Rectal smooth muscle tissue (tissue), 1 donor: ENCODE measurements around the gene MTRF1L.
"Not testable (repeated sequence)": the region's sequence is repeated elsewhere in the genome, so short reads cannot be mapped to it uniquely, and the experiment has no call there.

ENCODE experiments used
- H3K27ac ChIP-seq: one replicate; pipeline ENCODE4 v1.7.0; 2013; ENCODE audit warnings: low read depth, low read length, inconsistent platforms
- H3K27me3 ChIP-seq: one replicate; pipeline ENCODE4 v1.7.0; 2013; ENCODE audit warnings: low read length; ENCODE audit not compliant: control insufficient read depth, insufficient read depth
- H3K36me3 ChIP-seq: one replicate; pipeline ENCODE4 v1.7.0; 2013; ENCODE audit warnings: low read length; ENCODE audit not compliant: control insufficient read depth, insufficient read depth
- H3K4me1 ChIP-seq: one replicate; pipeline ENCODE4 v1.7.0; 2013; ENCODE audit warnings: low read length; ENCODE audit not compliant: control insufficient read depth, insufficient read depth
- H3K4me3 ChIP-seq: one replicate; pipeline ENCODE4 v1.7.0; 2013; ENCODE audit warnings: low read length
- H3K9ac ChIP-seq: one replicate; pipeline ENCODE4 v1.7.0; 2013; ENCODE audit warnings: low read length

The MTRF1L gene

DNA sequence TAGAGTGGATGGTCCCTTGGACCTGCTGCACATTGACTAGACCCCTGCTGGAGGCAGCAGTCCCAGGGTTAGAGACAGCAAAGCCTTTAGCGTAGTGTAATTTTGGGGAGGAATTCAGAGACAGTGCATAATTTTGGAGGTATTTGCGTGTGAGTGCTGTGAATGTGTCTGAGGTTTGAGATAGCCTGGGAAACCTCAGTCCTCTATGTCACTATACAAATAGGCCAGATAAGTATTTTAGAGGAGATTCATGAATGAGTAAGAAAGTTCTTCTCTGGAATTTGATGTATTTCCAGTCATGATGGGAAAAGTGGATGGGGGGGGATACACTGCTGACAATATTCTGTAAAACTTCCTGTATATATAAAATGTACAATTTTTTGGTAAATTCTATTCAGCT, 25.8 kb upstream of the MTRF1L start:
- no peaks in the 10 kb centered on the region for H3K4me1 ChIP-seq
- H3K36me3 ChIP-seq: no peaks in the 10 kb centered on the region
- no peak overlapping the region for H3K9ac ChIP-seq
- no peaks in the 10 kb centered on the region for H3K27me3 ChIP-seq
- no peak overlapping the region for H3K27ac ChIP-seq
- no peak overlapping the region for H3K4me3 ChIP-seq

DNA sequence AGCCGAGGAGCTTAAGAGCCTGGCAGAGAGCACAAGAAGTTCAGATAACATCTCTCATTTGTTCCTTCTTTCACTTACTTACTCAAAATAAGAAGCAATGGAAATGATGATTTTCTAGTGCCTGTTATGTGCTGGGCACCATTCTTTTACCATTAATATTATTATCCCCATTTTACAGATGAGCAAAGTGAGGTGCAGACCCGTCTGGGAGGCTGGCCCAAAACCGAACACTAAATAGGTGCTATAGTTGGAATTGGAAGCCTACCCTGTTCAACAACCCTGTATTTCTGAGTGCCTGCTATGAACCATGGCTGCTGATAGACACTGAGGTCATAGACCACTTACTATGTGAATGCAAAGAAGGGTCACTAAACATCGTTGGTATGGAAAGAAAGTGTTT, 25.0 kb upstream of the MTRF1L start:
- Histone ChIP-seq H3K4me1 (no peaks in the 10 kb centered on the region), H3K4me3 (no peak overlapping the region), H3K27me3 (no peaks in the 10 kb centered on the region), H3K36me3 (no peaks in the 10 kb centered on the region), H3K27ac (no peak overlapping the region), H3K9ac (no peak overlapping the region)

DNA sequence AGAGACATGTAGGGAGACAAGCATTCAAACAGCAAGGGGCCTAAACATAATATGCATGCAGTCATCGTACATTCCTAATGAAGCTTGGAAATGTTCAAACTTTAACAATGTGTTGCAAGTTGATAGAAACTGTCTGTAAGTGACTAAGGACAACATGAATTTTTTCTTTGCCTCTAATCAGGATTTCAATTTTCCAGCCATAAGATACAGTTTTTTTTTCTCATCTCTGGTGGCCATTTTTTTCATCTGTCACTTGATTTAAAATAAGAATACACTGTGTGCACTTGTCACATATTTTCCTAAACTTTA, 22.2 kb upstream of the MTRF1L start:
- Histone ChIP-seq H3K27ac (no peak overlapping the region), H3K4me1 (no peaks in the 10 kb centered on the region), H3K27me3 (no peaks in the 10 kb centered on the region), H3K9ac (no peak overlapping the region), H3K4me3 (no peak overlapping the region), H3K36me3 (no peaks in the 10 kb centered on the region)

DNA sequence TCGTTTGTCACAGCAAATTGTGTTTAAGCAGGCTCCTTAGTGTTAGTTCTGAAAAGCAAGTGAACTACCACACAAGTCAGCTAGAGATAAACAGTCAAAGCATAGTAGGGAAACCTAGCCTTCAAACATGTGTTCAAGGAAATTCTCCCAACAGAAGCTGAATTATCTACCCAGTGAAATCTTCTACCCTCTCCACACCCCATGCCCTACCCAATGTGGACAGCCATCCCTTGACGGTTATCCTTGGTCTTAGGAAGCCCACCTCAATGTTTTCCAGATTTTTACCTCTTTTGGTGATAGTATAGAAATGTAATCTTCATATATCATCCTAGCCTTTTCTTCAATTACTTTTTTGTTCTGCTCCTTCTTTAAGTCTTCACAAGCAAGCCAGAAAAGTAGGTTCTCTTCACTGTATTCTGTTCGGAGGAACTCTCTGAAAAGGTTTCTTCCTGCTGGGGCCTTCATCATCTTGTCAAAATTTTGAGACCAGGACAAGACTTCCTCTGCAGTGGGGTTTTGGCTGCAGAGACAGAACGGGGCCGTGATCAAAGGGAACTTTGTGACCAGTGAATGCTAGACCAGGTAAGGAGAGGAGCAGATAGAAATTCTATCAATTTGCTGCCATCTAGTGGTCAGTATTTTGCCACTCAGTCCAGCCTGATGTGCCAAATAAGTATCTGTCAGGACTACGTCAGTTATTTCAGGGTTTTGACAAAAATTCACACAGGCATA, 21.6 kb upstream of the MTRF1L start:
- no peak overlapping the region for H3K9ac ChIP-seq
- no peaks in the 10 kb centered on the region for H3K27me3 ChIP-seq
- no peak overlapping the region for H3K4me3 ChIP-seq
- H3K36me3 ChIP-seq: no peaks in the 10 kb centered on the region
- H3K4me1 ChIP-seq: no peaks in the 10 kb centered on the region
- H3K27ac ChIP-seq: no peak overlapping the region

DNA sequence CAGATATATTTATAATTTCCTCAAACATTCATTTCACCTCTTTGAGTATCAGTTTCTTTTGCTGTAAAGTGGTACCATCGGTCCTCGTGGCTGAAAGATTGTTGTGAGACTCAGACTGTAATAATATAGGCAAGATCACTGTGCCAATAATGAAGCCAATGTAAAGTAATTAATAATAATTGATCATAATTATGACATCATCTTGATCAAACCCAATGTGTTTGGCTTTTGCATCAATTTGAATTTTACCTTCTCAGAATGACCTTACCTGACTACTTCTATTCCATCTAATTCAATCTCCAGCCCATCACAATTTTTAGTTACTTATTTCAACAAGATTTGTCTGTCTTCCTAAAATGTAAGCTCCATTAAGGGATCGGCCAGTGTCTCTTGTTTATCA, 15.8 kb upstream of the MTRF1L start:
- H3K9ac ChIP-seq: no peak overlapping the region
- no peak overlapping the region for H3K4me3 ChIP-seq
- no peak overlapping the region for H3K27ac ChIP-seq
- H3K36me3 ChIP-seq: no peaks in the 10 kb centered on the region
- no peaks in the 10 kb centered on the region for H3K4me1 ChIP-seq
- H3K27me3 ChIP-seq: no peaks in the 10 kb centered on the region

DNA sequence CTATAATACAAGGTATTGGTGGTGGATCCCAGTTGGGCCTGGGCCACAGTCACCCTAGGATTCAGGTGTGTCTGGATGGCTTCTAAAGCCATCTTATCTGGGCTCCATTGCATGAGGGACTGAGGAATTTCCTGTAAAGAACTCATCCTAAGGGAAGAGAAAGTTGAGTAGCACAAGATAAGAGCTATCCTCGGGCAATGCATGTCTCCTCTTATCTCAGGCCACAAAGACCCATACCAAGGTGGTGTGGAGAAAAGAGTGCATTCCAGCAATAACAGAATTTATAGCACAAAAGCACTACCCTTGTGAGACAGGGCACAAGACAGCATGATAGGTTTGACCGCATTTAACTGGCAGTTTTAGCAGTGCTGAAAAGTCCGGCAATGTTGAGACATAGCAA, 14.3 kb upstream of the MTRF1L start:
- no peaks in the 10 kb centered on the region for H3K27me3 ChIP-seq
- H3K36me3 ChIP-seq: no peaks in the 10 kb centered on the region
- H3K27ac ChIP-seq: no peak overlapping the region
- no peak overlapping the region for H3K9ac ChIP-seq
- no peak overlapping the region for H3K4me3 ChIP-seq
- H3K4me1 ChIP-seq: no peaks in the 10 kb centered on the region

DNA sequence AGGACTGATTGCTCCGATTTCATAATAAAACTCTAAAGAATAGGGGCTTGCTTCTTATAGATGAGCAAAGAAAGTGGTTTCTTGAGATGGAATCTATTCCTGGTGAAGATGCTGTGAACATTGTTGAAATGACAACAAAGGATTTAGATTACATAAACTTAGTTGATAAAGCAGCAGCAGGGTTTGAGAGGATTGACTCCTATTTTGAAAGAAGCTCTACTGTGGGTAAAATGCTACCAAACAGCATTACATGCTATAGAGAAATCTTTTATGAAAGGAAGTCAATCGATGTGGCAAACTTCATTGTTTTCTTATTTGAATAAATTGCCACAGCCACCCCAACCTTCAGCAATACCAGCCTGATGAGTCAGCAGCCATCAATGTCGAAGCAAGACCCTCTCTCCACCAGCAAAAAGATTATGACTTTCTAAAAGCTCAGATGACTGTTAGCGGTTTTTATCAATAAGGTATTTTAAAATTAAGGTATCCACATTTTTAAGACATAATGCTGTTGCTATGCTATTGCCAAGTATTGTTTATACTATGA, 12.7 kb upstream of the MTRF1L start:
- Histone ChIP-seq H3K4me3 (no peak overlapping the region), H3K27me3 (no peaks in the 10 kb centered on the region), H3K9ac (no peak overlapping the region), H3K36me3 (no peaks in the 10 kb centered on the region), H3K27ac (no peak overlapping the region), H3K4me1 (no peaks in the 10 kb centered on the region)

DNA sequence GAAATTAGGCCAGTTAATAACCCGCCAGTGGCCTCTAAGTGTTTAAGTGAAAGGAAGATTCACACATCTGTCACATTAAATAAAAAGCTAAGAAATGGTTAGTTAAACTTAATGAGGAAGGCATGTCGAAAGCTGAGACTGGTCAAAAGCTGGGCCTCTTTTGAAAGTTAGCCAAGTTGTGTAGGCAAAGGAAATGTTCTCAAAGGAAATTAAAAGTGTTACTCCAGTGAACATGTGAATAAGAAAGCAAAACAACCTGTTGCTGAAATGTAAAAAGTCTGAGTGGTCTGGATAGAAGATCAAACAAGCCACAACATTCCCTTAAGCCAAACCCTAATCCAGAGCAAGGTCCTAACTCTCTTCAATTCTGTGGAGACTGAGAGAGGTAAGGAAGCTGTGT, 10.9 kb upstream of the MTRF1L start:
- no peak overlapping the region for H3K27ac ChIP-seq
- no peaks in the 10 kb centered on the region for H3K27me3 ChIP-seq
- H3K9ac ChIP-seq: no peak overlapping the region
- no peaks in the 10 kb centered on the region for H3K36me3 ChIP-seq
- H3K4me3 ChIP-seq: no peak overlapping the region
- H3K4me1 ChIP-seq: no peaks in the 10 kb centered on the region

DNA sequence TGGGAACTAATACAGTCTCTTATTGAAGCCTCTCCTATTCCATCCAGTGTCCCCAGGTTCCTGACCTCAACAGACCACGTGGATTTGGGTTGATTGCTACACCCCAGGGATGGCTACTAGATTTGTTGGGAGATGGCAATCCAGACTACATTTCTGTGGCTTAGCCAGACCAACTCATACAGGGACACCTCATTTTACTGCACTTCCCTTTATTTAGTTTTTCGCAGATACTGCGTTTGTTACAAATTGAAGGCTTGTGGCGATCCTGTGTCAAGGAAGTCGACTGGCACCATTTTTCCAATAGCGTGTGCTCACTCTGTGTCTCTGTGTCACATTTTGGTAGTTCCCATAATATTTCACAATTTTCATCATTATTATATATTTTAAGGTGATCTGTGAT, 10.3 kb upstream of the MTRF1L start:
- H3K4me3 ChIP-seq: no peak overlapping the region
- no peaks in the 10 kb centered on the region for H3K36me3 ChIP-seq
- no peaks in the 10 kb centered on the region for H3K4me1 ChIP-seq
- no peak overlapping the region for H3K27ac ChIP-seq
- no peak overlapping the region for H3K9ac ChIP-seq
- no peaks in the 10 kb centered on the region for H3K27me3 ChIP-seq

DNA sequence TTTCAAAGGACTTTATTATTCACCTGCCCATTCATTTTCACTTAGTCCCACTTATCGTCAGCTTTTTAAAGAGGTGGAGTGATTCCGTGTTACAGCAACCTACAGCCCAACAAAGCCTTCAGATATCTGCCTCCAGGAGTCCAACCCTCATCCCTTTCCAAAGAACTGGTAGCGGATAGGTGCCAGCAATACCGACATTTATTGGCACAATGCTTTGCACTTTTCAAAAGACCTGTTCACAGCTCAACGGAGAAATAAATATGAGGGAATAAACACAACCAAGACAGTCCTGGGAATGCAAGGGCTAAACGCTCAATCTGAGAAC, 819 bp upstream of the MTRF1L start:
- no peaks in the 10 kb centered on the region for H3K36me3 ChIP-seq
- peak overlapping the region; percentile 68 for H3K9ac ChIP-seq
- peaks cover 13% of the 10 kb centered on the region for H3K4me1 ChIP-seq
- H3K27me3 ChIP-seq: no peaks in the 10 kb centered on the region
- peak overlapping the region; percentile 86 for H3K27ac ChIP-seq
- H3K4me3 ChIP-seq: peak overlapping the region; percentile 96

DNA sequence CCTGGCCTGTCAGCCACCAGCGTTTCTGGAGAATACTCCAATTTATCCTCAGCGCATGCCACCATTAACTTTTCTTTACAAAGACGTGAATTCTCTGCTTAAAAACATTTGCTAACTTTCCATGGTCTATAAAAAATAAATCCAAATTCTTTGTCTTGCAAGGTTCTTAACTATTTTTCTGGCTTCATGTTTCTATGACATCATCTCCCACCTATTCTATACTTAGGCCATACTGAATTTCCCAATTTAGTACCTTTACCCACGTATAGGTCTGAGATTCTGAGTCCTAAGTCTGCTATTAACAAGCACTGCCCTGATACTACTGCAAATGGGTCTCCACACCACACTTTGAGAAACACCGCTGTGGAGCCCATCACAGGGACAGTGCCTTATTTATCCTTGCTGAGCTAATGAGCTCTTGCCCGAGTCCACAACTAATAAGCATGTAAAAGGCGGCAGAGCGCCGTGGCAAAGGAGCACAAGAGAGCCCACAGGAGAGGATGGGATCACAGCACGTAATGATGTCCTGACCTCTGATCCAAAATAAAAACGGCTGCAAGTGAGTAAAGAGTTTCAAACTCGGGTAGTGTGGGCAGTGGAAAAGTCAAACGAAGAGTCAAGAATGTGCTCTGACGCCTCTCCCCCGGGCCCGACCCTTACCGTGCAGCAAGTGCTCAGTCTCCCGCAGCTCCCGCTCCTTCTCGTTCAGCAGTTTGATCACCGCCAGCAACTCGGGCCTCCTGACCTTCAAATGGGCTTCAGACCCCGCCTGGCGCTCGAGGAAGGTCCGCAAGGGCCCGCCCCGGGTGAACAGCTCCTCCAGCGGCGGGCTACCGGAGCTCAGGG, 519 bp downstream of the MTRF1L start:
- H3K4me1 ChIP-seq: peaks cover 13% of the 10 kb centered on the region
- peaks cover 4% of the 10 kb centered on the region for H3K36me3 ChIP-seq
- no peaks in the 10 kb centered on the region for H3K27me3 ChIP-seq
- H3K9ac ChIP-seq: peak overlapping the region; percentile 69
- H3K4me3 ChIP-seq: peak overlapping the region; percentile 96
- H3K27ac ChIP-seq: peak overlapping the region; percentile 64

DNA sequence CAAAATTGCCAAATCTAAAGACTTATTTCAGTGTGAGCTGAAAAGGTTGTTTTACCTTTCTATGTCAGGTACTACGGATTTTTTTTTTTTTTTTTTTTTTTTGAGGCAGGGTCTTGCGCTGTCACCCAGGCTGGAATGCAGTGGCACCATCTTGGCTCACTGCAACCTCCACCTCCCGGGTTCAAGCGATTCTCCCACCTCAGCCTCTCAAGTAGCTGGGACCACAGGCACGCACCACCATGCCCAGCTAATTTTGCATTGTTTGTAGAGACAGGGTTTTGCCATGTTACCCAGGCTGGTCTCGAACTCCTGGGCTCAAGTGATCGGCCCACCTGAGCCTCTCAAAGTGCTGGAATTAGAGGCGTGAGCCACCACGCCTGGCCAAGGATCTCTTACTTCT, 1.7 kb downstream of the MTRF1L start:
- not testable (repeated sequence) for H3K27ac ChIP-seq, H3K4me3 ChIP-seq, H3K9ac ChIP-seq, H3K27me3 ChIP-seq, H3K36me3 ChIP-seq
- peaks cover 13% of the 10 kb centered on the region for H3K4me1 ChIP-seq

DNA sequence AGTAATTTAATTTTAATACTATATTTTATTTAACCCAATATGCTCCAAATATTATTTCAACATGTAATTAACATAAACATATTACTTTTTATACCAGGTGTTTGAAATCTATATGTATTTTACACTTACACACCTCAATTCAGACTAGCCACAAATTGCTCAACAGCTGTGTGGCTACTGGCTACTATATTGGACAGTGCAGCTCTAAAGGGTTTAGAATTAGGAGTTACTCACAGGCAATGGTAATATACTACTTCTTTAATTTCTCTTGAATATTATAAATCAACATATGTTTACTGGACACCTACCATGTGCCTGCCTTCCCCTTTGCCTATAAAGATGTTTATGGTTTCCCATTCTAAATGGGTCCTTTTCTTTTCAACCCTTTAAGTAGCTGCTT, 2.3 kb downstream of the MTRF1L start:
- Histone ChIP-seq H3K4me1 (peaks cover 13% of the 10 kb centered on the region), H3K27ac (no peak overlapping the region), H3K4me3 (no peak overlapping the region)

More for the DNA sequence above, 2.3 kb downstream of the MTRF1L start:
- no peak overlapping the region for H3K9ac ChIP-seq
- peaks cover 4% of the 10 kb centered on the region for H3K36me3 ChIP-seq
- no peaks in the 10 kb centered on the region for H3K27me3 ChIP-seq
